ENCODE results near the gene AKAP11.

DNA sequence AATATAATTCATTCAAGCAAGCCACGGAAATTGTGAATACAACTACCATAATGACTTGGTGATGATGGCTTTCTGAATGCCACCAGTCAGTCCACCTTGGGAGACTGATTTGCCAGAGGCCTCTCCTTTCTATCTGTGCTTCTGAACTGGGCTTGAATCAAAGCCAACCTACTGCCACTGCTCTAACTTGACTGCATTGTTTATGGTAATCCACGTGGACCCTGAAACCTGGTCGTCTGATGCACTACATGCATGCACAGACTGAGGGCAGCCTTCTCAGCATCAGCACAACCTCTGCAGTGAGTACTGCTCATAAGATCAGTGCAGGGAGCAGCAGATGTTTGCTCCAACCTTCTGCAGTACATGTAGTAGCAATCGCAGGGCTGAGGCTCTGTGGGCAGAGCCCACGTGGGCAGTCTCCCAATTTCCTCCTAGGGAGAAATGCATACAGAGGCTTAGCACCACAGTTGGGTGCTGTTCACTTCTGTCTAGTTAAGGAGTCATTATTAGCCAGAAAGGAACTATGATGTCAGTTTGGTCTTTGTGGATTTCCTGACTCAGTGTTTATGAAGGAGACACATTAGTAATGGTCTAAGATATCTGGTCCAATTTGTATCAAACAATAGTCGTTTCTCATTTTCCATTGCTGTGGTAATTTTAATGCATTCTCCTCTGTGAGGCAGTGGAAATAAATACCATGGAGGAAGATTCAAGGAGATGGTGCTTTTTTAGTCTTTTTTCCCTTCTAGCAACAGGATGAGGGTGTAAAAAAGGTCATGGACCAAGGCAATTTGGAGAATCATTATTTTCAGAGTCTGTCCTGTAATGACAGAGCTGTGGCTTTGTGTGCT, 82.5 kb downstream of the AKAP11 start:
- TF ChIP-seq, protein P1, sequence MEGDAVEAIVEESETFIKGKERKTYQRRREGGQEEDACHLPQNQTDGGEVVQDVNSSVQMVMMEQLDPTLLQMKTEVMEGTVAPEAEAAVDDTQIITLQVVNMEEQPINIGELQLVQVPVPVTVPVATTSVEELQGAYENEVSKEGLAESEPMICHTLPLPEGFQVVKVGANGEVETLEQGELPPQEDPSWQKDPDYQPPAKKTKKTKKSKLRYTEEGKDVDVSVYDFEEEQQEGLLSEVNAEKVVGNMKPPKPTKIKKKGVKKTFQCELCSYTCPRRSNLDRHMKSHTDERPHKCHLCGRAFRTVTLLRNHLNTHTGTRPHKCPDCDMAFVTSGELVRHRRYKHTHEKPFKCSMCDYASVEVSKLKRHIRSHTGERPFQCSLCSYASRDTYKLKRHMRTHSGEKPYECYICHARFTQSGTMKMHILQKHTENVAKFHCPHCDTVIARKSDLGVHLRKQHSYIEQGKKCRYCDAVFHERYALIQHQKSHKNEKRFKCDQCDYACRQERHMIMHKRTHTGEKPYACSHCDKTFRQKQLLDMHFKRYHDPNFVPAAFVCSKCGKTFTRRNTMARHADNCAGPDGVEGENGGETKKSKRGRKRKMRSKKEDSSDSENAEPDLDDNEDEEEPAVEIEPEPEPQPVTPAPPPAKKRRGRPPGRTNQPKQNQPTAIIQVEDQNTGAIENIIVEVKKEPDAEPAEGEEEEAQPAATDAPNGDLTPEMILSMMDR (conservative IDR thresholded peaks at IDR 0.05; ENCODE audit: low read depth, low read length): no peak
- no peak for TF ChIP-seq FOS (IDR thresholded peaks at IDR 0.05; ENCODE audit: low read depth, low read length)
- TF ChIP-seq RFX5 (IDR thresholded peaks at IDR 0.05; ENCODE audit: low read depth, low read length): no peak
- TF ChIP-seq POLR2A (IDR thresholded peaks at IDR 0.05; ENCODE audit: low read depth, low read length): no peak
- no peak for TF ChIP-seq MXI1 (IDR thresholded peaks at IDR 0.05; ENCODE audit: borderline replicate concordance, low read depth, low read length)
- no peak for TF ChIP-seq RAD21 (IDR thresholded peaks at IDR 0.05; ENCODE audit: low read length)
- TF ChIP-seq RCOR1 (IDR thresholded peaks at IDR 0.05; ENCODE audit: insufficient replicate concordance, low read length): no peak
- no peak for TF ChIP-seq CEBPB (IDR thresholded peaks at IDR 0.05; ENCODE audit: low read depth, low read length)
- TF ChIP-seq BHLHE40 (IDR thresholded peaks at IDR 0.05; ENCODE audit: low read depth, low read length): no peak
- TF ChIP-seq MAZ (IDR thresholded peaks at IDR 0.05; ENCODE audit: borderline replicate concordance, low read depth, low read length): no peak

Measured in IMR-90 (cell line).